GM12875 (cell line): Measurements from ENCODE around the gene CXorf66.

Experiments used
- H3K4me3 ChIP-seq: one replicate; pipeline ENCODE4 v1.5.1; 2011; ENCODE audit warnings: low read depth, low read length, control low read depth
- CTCF ChIP-seq: IDR thresholded peaks from 2 replicates; pipeline ENCODE4 v1.5.1; 2011; ENCODE audit warnings: low read depth, mild to moderate bottlenecking, control low read depth, inconsistent platforms, low read length, moderate library complexity, borderline replicate concordance; ENCODE audit not compliant: insufficient read depth

CXorf66 gene

GRCh38 chrX:139932901-139933796 is 32.2 kb downstream of the CXorf66 start, which contains the start of gene ATP11C:
ATP11C (minus strand) TSS chrX:139933053; CDS start chrX:139932042, 1,011 bp downstream.
- TF ChIP-seq CTCF, result no peak
- peak within 1 kb of the TSS; percentile 73 for H3K4me3 ChIP-seq

GRCh38 chrX:139932073-139932900 is 33.0 kb downstream of the CXorf66 start:
- peak overlapping the region; percentile 73 for H3K4me3 ChIP-seq
- no peak for TF ChIP-seq CTCF

- peak overlapping the region; percentile 73 for H3K4me3 ChIP-seq
- no peak for TF ChIP-seq CTCF
Observed at GRCh38 chrX:139931646-139932072, 33.7 kb downstream of the CXorf66 start.

GRCh38 chrX:139930916-139931645 is 34.2 kb downstream of the CXorf66 start:
- H3K4me3 ChIP-seq, result peak overlapping the region; percentile 73

GRCh38 chrX:139930401-139930800 is 34.9 kb downstream of the CXorf66 start:
- H3K4me3 ChIP-seq, result peak overlapping the region; percentile 19
- no peak for TF ChIP-seq CTCF

More at GRCh38 chrX:139930916-139931645, 34.2 kb downstream of the CXorf66 start:
- no peak for TF ChIP-seq CTCF

GRCh38 chrX:139929876-139930275 is 35.4 kb downstream of the CXorf66 start:
- H3K4me3 ChIP-seq, result no peak overlapping the region
- no peak for TF ChIP-seq CTCF
